GM19238 (cell line): ENCODE results near the gene OVOL3.

Experiments used
- DNase-seq: peaks from one replicate; pipeline ENCODE4 v3.0.0; 2011; ENCODE audit warnings: low spot score; ENCODE audit not compliant: insufficient read length

The OVOL3 gene

GRCh38 chr19:36100476-36100875 is 10.5 kb upstream of the OVOL3 start:
- DNase-seq, result no peak

GRCh38 chr19:36101550-36102327 is 9.2 kb upstream of the OVOL3 start:
- no peak for DNase-seq

- no peak for DNase-seq
These were observed 7.8 kb upstream of the OVOL3 start for GRCh38 chr19:36103040-36103626.

- DNase-seq, result no peak
These were observed 6.9 kb upstream of the OVOL3 start for GRCh38 chr19:36103842-36104552.

GRCh38 chr19:36106441-36106840 is 4.5 kb upstream of the OVOL3 start:
- no peak for DNase-seq

GRCh38 chr19:36106991-36107390 is 4.0 kb upstream of the OVOL3 start:
- DNase-seq, result no peak

- no peak for DNase-seq
These were observed 2.3 kb upstream of the OVOL3 start for GRCh38 chr19:36108684-36109083.

- no peak for DNase-seq
These were observed 227 bp downstream of the OVOL3 start for GRCh38 chr19:36111200-36111539.

- DNase-seq, result no peak
These were observed 1.7 kb downstream of the OVOL3 start for GRCh38 chr19:36112678-36113077.

GRCh38 chr19:36113425-36113824 is 2.5 kb downstream of the OVOL3 start:
- no peak for DNase-seq

GRCh38 chr19:36113894-36114720 is 3.2 kb downstream of the OVOL3 start:
- DNase-seq, result peak; percentile 30

GRCh38 chr19:36114721-36115452 is 3.9 kb downstream of the OVOL3 start, which contains the start of gene POLR2I:
POLR2I (minus strand) TSS chr19:36114875; CDS start chr19:36114856, 19 bp downstream.
- peak; percentile 95 for DNase-seq

GRCh38 chr19:36115453-36116343 is 4.8 kb downstream of the OVOL3 start, which contains the start of gene TBCB:
TBCB (plus strand) TSS chr19:36115468; CDS start chr19:36115561, 93 bp downstream.
- DNase-seq, result peak; percentile 85

GRCh38 chr19:36116344-36116637 is 5.3 kb downstream of the OVOL3 start:
- no peak for DNase-seq

- no peak for DNase-seq
These were observed 9.4 kb downstream of the OVOL3 start for GRCh38 chr19:36120092-36120983.

- DNase-seq, result no peak
These were observed 10.0 kb downstream of the OVOL3 start for GRCh38 chr19:36120984-36121358.

- no peak for DNase-seq
These were observed 10.7 kb downstream of the OVOL3 start for GRCh38 chr19:36121486-36122124.

GRCh38 chr19:36125557-36125956 is 14.6 kb downstream of the OVOL3 start:
- DNase-seq, result no peak

- DNase-seq, result no peak
These were observed 17.4 kb downstream of the OVOL3 start for GRCh38 chr19:36128392-36128736.
